HG03565 (cell line): ENCODE data around the gene GLP2R.

ENCODE experiments used
- ATAC-seq: cut with Tn5 transposase; IDR thresholded peaks from one replicate; pipeline ENCODE4 v1.9.1; 2021; ENCODE audit warnings: mild to moderate bottlenecking, moderate library complexity; ENCODE audit not compliant: unreplicated experiment

The GLP2R gene

DNA sequence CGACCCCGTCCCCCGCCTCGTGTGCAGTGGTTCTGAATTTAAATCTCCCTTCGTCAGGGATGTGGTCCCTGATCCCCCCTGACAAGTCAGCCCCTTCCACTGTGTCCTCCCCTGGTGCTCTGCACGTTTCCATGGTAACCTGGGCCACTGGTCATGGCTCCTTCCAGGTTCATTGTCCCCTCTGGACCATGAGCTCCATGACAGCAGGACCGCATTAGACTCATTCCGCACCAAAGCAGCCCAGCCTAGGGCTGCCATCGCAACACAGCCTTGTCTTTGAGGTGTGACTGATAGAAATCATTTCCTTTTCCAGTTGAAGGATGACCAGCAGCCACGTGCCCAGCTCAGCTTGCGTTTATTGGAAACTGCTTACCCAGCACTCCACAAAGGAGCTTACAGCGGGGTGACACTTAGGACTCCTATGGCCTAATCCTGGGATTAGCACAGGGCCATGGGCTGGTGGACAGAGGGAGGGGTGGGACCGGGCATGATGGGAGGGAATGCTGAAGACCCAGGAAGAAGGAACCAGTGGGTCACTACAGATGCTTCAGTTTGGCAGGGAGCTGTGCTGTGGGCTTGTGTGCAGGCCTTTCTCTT, 71.7 kb downstream of the GLP2R start:
- no peak for ATAC-seq

DNA sequence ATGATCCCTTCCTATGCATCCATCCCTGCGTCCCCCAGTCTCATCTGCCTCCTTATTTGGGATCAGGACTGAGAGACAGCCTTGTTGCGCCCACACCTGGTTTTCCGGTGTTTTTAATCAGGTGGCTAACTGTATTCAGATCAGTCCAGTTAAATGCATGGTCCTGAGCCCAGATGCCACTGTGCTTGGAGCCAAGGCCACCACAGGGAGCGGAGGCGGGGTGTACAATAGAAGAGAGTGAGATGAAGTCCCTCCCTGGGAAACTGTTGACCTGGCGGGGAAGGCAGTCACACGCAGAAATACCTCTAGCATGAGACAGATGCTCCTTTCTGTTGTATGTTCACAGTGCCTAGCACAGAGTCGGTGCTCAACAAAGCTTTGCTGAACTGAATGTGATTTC, 73.1 kb downstream of the GLP2R start:
- ATAC-seq, result no peak

DNA sequence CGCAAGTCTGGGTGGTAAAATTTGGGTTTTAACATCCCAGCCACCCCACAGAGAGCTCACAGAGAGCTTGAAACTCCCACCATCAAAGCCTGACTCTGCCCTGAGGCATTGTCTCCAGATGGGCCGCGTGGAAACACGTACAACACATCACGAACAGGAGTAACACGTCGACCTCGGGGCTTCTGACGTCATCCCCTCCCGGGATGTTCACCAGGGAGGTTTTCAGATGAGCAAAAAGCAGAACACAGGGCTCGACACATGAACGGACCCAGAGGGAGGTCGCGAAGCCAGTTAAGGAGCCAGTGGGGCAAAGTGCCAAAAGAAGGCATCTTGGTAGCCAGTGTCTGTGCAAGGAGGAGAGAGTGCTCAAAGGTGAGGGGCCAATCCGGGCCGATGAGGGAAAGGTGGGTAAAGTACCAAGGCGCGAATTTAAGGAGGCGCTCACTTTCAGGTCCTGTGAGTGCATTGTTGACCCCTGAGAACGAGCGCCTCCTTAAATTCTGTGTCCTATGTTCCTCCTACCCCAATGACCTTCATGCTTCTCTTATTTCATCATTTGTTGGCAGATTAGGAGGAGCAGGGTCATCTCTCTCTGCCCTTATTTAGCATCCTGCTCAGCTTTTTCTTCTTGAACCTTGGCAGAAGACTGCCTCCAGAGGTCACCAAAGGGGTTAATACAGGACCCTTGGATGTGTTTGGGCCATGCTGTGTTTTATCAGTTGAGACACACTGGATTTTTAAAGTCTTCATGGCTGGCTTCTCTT, 73.7 kb downstream of the GLP2R start:
- no peak for ATAC-seq

DNA sequence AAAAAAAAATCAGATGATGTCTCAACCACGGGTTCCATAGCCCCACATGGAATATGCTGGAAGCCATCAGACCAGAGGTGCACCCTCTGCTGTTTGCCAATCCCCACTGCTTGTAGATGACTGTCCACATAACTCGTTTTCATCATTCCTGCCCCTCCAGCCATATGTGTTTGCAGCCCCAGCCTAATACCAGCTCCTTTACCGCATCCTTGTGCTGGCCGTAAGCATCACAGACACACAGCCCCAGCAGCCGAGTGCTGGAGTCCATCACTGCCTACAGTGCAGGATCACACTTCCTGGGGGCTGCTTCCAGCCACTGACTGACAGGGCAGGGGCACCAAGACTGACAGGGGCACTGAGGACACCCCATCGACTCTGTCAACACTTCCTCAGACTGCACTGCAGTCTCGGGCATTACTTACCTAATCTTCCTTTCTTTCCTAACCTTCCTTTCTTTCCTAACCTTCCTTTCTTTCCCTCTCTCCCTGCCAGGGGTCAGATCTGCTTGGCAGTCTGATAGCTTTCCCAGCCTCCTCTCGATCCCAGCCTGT, 74.4 kb downstream of the GLP2R start:
- ATAC-seq, result no peak

DNA sequence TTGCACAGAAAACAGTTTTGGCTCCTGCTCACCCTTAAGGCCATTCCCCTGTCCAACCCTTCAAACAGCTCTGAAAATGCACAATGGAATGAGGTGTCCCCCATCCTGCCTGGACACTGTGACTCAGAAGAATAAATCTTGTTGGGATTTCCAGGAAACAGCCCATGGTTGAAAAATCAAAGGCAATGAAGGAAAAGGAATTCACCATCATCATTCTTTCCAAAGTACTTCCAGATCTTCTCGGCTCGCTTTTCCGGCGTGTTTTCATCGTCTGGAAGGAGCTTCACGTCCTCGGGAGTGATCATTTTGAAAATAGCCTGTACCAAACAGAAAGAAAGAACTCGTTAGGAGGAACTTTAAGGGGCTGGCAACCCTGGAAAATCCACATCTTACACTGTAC, 75.1 kb downstream of the GLP2R start:
- no peak for ATAC-seq

DNA sequence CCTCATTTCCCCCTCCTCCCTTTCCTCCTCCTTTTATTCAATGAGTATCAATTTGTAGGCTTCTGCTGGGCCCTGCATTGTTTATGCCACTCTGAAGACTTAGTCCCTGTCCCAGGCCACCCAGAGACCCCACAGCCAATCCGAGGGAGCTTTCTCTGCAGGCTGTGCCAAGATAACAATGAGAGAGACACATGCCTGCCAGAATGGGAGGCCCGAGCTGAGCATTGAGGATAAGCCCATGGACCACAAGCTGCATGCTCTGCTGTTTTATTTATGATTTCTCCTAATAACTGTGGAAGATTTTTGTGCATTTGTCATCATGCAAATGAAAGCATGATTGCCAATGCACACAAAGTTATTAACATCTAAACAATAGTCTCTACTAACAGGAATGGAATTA, 76.4 kb downstream of the GLP2R start:
- ATAC-seq, result no peak

DNA sequence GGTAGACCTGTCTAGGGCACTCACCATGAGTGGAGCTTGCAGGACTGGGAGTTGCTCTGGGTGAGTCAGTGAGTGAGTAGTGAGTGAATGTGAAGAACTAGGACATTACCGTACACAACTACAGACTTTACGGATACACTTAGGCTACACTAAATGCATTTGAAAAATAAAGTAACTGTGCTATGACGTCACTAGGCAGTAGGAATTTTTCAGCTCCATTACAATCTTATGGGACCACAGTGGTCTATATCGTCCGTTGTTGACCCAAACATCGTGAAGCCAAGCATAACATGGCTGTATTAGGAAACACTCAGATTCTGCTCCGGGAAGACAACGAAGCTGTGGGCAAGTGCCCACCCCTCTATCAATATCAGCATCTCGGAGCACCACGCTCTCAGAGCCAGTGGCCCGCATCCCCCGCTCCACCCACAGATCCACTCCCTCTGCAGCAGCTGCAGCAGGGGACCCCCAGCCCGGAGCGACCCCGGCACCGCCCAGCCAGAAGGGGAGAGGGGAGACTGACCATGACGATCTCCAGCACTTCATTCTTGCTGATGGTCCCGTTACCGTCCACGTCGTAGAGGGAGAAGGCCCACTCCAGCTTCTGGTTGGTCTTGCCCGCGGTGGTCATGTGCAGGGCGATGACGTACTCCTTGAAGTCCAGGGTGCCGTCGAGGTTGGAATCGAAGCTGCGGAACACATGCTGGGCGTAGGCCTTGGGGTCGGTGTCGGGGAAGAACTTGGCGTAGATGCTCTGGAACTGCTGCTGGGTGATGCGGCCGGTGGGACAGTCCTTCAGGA, 78.8 kb downstream of the GLP2R start:
- no peak for ATAC-seq

DNA sequence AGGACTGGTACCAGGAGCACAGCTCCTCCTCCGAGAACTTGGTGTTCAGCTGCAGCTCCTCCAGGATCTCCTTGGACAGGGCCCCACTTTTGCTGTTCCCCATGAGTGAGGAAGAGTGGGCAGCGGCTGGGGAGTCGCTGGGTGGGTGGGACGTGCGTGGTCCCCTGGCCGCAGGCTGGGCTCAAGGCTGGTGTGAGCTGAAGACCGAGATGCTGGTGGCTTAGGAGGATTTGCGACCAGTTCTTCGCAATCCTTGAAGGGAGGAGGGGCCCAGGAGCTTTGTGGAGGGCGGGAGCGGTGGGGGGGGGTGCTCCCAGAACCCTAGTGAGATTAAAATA, 79.3 kb downstream of the GLP2R start, which contains the start of gene RCVRN:
Gene RCVRN (minus strand): TSS at position 194 of the 338 bp plus-strand sequence. CDS start 91 bp downstream, at position 103.
- ATAC-seq, result no peak

DNA sequence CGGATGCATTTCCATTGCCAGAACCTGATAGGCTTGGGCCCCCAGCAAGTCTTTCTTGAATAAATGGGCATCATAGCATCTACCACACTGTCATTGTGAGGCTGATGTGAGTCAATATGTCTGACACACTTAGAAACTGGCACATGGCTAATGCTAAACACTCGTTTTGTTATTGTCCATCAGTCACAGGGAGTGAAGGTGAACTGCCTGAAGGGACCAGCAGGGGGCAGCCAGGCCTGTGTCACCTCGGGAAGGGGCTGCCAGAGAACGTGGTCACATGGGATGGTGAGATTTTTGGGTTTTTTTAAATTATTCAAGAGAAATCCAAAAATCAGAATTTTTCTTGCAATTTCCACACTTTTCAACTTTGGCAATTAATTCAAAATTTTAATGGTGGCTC, 80.2 kb downstream of the GLP2R start:
- no peak for ATAC-seq

DNA sequence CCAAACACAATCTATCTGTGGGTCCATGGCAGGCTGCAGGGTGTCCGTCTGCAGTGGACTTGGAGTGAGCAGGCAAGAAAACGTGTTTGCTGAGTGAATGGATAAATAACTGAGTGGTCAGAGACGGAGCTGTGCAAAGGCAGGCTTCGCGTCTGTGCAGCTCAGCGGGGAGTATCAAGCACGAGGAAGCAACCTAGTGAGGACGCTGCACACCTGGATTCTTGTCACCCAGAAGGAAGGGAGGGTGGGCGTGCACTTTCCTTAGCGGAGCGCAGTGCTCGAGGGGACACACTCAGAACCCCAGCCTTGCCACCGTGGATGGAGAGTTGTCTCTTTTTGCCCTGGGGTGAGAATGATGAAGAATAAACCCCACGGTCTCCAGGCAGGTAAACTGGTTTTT, 80.9 kb downstream of the GLP2R start:
- no peak for ATAC-seq

DNA sequence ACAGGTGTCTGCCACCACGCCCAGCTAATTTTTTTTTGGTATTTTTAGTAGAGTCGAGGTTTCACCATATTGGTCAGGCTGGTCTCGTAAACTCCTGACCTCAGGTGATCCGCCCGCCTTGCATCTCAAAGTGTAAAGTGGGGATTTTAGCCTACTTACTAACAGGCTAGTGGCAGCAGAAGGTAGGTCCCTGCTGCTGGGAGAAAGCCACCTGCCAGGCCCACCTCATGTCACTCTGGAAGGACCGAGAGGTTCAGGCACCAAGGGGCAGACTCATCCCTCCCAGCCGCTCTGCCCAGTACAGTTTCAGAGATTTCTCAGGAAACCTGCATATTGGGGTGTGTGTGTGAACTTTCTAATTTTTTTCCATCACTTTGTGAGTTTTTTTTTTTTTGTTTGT, 81.4 kb downstream of the GLP2R start:
- ATAC-seq, result no peak

DNA sequence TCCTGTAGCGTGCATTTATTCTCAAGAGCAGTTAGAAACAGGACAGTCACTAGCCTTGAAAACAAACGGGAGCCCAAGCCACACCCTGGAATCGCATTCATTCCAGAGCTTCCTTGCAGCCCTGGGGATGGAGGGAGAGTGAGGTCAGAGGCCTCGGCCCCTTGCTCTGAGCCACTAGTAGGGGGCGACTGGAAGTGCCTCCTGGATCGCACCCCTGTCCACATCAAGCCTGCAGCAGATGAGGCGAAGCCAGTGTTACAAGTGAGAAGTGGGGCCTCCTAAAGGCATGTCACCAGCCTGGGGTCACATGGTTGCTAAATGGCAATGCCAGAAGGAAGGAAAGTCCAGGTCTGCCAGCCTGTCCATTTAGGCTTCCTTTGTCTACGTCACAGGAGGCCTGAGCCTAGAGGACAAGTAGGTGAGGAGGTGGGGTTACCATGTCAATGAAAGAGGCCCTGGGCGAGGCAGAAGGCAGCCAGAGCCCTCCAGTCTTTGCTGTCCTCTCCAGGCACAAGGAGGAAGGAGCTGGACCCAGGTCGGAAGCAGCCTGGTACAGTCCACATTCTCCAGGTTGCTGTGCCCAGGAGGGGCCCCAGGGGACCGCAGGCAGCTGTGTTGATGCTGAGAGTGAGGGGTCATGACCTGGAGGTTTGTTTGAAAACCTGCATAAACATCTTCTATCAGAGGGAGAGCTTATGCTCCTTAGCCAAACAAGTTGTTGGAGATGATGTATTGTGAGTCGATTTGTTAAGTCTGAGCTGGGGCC, 82.3 kb downstream of the GLP2R start:
- no peak for ATAC-seq

DNA sequence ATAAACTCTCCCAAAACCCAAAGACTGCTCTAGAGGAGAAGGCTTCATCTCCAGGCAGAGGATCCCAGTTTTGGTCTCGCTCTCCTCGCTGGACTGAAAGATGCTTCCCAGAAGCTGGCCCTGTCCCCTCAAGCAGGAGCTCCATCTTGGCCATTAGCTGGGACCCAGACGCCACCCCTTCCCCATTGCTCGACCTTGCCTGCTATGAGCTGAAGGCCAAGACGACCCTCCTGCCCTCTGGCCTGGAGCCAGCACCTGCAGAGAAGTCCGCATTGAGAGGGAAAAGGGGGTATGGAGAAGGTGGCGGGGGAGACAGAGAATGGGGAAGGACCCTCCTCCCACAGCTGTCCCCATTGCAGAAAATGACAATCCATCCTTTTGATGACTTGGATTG, 82.9 kb downstream of the GLP2R start:
- ATAC-seq, result no peak

DNA sequence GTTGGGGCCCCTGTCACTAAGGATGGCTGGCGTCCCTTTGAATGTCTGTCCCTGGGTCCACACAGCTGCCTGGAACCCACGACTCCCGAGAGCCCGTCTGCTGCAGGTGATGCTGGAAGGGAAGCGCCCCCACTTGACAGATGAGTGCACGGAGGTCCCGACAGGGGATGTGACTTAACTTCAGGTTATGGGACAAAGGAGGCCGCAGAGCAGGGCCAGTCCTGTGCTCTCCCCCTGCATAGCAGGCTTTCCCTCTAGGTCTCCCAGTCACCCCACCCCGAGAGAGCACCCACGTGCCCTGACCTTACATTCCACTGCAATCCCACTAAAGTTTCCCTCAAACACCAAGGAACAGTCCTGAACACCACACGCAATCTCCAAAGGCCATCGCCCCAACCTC, 85.4 kb downstream of the GLP2R start:
- no peak for ATAC-seq

DNA sequence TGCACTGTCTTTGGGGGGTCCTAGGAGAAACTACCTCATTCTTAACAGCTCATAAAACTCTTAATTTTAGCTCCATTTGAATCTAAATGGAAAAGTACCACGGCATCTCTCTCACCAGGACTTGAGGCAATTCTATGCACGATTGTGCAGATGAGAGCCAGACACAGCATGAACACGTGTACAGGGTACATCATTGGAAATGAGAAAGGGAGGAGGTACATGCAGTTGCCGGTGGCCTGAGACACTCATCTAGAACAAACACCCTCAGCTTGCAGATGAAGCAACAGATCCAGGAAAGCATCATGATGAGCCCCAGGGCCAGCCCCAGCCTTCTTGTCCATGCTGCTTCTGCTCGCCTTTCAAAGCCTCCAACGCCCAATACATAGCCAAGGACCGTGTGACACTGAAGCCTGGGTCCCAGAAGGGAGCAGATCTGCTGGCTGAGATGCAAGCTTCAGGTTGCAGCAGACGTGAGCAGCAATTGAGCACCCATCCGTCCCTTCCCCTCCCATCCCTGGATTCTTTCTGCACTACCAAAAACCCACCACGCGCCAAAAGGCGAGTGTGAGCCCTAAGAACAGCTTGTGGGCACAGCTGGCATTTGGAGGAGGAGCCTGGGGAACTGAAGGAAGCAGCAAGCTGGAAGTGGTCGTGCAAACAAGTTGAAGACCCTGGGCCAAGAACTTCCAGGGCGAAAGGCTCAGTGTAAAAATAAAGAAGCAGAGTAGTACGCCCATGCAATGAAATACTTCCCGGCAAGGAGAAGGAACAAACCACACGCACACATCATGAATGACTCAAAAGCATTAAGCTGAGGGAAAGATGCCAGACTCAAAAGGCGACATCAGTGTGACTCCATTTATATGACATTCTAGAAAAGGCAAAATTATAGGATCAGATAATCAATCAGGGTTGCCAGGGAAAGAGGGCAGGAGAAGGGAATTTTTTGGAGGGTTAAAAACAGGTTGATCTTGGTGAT, 86.7 kb downstream of the GLP2R start:
- no peak for ATAC-seq

DNA sequence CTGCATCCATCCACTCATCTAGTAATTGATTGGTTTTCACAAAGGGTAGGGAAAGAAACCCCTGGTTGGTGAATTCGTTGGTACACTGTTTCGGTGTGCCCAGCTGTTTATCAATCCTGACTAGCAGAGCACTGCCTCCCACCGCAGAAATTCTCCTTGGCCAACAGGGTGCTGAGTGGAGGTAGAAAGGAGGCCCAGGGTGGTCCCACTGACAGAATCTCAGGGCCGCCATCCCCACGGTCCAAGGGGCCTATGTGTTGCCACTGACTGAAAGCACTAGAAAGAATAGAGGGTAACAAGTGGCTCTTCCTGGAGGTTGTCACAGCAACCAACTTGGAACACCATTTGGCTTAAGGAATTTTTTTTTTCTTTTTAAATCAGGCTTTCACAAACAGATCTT, 87.8 kb downstream of the GLP2R start:
- ATAC-seq, result no peak

DNA sequence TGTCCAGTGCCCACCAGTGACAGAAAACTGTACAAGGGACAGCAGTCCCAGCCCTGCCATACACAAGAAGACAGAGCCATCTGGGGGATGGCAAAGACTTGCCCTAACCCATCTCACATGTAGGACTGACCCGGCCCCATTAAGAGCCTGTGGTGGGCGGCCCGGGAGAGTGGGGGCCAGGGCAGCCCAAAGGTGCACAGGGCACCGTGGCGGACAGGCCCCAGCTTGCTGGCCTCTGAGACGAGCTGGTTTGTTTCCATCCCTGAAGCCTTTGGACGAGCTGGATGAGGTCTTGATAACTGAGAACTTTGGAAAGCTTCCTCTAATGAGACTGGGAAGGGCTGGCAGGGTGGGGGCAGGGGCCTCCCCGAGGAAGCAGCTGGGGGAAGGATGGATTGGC, 90.4 kb downstream of the GLP2R start:
- ATAC-seq, result no peak

DNA sequence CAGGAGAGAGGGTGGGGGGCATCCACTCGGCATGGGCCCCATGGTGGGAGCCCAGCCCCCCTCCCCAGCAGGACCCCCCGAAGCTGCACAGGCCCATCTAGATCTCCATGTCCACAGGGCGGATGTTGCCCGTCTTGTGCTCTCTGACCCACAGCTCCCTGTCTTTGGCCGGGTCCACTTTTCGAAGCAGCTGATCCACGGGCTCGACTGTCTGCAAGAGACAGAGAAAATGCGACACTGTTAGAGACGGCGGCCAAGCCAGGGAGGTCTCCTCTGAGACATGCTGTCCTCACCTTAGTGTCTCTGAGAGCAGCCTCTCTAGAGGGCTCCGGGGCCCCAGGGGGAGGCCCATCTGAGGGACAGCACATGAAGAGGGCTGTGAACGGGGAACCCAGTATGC, 91.4 kb downstream of the GLP2R start:
- ATAC-seq, result no peak

DNA sequence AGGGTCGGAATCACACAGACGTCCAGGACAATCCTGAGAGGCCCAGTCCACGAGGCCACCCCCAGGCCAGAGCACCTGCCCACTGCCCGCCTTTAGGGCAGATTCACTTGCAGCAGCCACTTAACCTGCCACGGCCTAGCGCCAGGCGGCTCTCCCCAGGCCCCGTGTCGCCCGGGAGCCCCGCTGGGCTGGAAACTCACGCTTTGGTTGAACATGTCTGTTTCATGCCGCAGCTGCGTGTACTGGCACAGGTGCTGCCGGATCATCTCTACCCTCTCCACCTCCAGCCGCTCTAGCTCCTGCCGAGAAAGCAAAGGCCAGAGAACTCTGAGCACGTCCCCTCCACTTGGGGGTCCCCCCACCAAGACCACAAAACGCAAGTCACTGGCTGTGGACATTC, 92.1 kb downstream of the GLP2R start:
- no peak for ATAC-seq

DNA sequence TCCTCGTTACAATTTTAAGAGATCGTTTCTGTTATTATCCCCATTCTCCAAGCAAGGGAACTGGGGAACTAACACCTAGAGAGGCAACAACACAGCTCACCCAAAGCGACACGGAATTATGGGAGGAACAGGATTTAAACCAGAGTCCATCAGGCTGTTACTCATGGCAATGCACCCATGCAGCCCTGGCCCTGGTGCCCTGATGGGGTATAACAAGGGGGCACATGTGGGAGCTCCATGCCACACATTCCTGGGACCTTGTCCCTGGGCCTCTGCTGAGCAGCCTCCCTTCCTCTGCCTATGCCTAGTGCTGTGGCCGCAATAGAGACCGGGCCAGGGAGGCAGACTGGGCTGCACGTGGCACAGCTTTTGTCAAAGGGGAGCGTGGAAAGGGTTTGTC, 92.6 kb downstream of the GLP2R start:
- no peak for ATAC-seq
